Upper lobe of left lung (tissue), 4 donors: Measurements from ENCODE around the gene DHRS1.

Source experiments
- EP300 ChIP-seq, 4 donors: sonication (generic); formaldehyde crosslinking; IDR thresholded peaks; one replicate each; pipeline ENCODE4 v1.5.1; 2017; ENCODE audit warnings: antibody characterized with exemption in 4 of 4, control low read depth in 2 of 4
- POLR2A ChIP-seq, 4 donors: fragments of 450-650 bp; IDR thresholded peaks; one replicate each; pipeline ENCODE4 v1.5.1; 2016 to 2017; ENCODE audit warnings: antibody characterized with exemption in 4 of 4, mild to moderate bottlenecking in 2 of 4
- POLR2AphosphoS5 ChIP-seq, 2 donors: sonication (generic); formaldehyde crosslinking; IDR thresholded peaks; one replicate each; pipeline ENCODE4 v1.5.1; 2017; ENCODE audit warnings: antibody characterized with exemption in 2 of 2
- TF ChIP-seq, protein P1 (sequence below), 6 experiments: fragments of 450-650 bp in 4 of 6; fragments of 200-600 bp in 2 of 6; sonication (generic) in 2 of 6; IDR thresholded peaks; one replicate each; pipeline ENCODE4 v1.5.1; 2016 to 2019; ENCODE audit warnings: antibody characterized with exemption in 6 of 6

DNA sequence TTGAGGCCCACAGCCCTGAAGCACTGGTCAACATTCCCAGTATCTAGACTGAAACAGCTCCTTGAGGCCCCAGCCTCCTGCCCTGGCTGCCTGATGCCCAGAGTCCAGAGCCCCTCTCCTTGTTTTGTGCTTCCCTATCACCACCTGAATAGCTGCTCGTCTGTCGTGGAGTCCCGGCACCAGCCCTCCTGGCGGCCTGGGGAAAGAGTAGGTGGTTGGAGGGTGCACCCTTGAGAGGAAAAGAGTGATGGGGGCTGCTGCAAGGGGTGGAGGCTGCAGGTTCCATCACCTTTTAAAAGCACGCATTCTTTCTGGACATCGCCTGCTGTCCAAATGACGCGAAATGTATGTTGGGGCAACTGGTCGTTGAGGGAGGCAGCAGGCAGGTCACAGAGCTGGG lies 31.4 kb downstream of the DHRS1 start:
- TF ChIP-seq, protein P1, sequence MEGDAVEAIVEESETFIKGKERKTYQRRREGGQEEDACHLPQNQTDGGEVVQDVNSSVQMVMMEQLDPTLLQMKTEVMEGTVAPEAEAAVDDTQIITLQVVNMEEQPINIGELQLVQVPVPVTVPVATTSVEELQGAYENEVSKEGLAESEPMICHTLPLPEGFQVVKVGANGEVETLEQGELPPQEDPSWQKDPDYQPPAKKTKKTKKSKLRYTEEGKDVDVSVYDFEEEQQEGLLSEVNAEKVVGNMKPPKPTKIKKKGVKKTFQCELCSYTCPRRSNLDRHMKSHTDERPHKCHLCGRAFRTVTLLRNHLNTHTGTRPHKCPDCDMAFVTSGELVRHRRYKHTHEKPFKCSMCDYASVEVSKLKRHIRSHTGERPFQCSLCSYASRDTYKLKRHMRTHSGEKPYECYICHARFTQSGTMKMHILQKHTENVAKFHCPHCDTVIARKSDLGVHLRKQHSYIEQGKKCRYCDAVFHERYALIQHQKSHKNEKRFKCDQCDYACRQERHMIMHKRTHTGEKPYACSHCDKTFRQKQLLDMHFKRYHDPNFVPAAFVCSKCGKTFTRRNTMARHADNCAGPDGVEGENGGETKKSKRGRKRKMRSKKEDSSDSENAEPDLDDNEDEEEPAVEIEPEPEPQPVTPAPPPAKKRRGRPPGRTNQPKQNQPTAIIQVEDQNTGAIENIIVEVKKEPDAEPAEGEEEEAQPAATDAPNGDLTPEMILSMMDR (IDR thresholded peaks at IDR 0.05), result no peak
- TF ChIP-seq POLR2A (IDR thresholded peaks at IDR 0.05), result no peak
- no peak for TF ChIP-seq EP300 (IDR thresholded peaks at IDR 0.05)
- no peak for TF ChIP-seq POLR2AphosphoS5 (IDR thresholded peaks at IDR 0.05)
